GM12875 (cell line): Measurements from ENCODE around the gene BOC.
"Not testable (repeated sequence)": the region's sequence is repeated elsewhere in the genome, so short reads cannot be mapped to it uniquely, and the experiment has no call there.

Experiments used
- H3K4me3 ChIP-seq: one replicate; pipeline ENCODE4 v1.5.1; 2011; ENCODE audit warnings: low read depth, low read length, control low read depth
- TF ChIP-seq, protein P1 (sequence below): IDR thresholded peaks from 2 replicates; pipeline ENCODE4 v1.5.1; 2011; ENCODE audit warnings: low read depth, mild to moderate bottlenecking, control low read depth, inconsistent platforms, low read length, moderate library complexity, borderline replicate concordance; ENCODE audit not compliant: insufficient read depth

BOC gene

DNA sequence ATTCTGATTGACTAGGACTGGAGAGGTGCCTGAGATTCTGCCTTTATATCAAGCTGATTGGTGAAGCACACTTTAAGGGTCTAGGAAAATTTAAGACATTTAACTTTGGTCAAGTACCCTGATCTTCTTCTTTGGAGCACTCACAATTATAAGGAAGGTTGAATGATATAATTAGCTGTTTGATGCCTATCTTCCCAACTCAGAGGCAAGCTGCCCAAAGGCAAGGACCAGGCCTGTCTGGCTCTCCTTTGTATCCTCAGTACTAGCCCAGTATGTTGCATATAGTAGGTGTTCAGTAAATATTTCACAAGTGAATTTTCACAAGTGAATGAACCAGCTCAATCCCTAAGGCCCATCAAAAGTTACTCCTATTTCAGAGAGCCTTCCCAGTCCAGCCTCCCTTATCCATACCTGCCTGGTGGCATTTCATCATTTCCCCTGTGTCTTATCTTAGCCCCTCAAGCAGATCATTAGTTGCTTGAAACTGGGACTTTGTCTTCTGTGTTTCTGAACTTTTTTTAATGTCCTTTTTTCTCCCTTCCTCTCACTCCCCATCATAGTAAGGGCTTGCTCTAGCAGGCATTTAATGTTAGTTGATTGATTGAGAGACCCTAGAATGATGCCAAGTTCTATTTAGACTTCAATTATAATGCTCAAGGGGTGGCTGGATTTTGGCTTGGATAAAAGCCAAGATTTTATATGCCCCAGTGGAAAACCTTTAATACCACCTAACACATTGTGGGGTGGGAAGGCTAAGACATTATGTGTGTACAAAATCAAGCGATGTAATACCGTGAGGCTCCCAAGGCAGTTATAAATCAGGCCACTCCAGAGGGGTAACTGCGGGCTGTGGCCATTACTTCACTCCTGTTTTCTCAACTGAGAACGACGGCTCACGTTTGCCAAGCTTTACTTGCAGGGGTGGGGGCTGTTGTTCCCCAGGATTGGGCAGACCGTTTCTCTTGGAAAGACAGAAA lies 43.2 kb upstream of the BOC start:
- TF ChIP-seq, protein P1, sequence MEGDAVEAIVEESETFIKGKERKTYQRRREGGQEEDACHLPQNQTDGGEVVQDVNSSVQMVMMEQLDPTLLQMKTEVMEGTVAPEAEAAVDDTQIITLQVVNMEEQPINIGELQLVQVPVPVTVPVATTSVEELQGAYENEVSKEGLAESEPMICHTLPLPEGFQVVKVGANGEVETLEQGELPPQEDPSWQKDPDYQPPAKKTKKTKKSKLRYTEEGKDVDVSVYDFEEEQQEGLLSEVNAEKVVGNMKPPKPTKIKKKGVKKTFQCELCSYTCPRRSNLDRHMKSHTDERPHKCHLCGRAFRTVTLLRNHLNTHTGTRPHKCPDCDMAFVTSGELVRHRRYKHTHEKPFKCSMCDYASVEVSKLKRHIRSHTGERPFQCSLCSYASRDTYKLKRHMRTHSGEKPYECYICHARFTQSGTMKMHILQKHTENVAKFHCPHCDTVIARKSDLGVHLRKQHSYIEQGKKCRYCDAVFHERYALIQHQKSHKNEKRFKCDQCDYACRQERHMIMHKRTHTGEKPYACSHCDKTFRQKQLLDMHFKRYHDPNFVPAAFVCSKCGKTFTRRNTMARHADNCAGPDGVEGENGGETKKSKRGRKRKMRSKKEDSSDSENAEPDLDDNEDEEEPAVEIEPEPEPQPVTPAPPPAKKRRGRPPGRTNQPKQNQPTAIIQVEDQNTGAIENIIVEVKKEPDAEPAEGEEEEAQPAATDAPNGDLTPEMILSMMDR, result no peak
- H3K4me3 ChIP-seq, result no peak overlapping the region

DNA sequence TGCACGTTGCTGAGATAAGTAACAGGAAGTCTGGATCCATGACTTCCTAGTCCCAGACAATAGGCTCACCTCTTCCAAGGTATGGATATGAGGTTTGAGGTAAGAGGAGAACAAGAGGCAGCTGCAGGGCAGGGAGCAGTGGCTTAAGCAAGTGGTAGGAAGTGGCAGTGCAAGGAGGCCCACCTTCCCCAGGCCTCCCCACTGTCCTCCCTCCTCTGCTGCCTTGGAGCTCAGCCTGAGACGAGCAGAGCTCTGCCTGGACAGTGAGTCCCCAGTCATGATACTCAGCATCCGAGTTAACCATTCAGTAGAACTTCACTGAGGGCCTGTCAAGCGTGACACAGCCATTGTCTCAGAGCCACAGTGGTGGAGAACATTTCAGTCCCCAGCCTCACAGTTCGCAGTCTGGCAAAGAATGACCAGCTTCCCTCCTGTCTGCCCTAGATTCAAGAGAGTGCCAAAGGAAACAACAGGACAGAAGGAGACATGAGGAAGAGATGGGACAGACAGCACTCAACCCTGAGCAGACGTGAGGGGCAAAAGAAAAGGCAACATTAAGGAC lies 41.4 kb upstream of the BOC start:
- TF ChIP-seq, protein P1, result no peak
- H3K4me3 ChIP-seq, result no peak overlapping the region

GRCh38 chr3:113170771-113171170 lies 40.6 kb upstream of the BOC start:
- no peak overlapping the region for H3K4me3 ChIP-seq
- TF ChIP-seq, protein P1, result no peak

- H3K4me3 ChIP-seq, result not testable (repeated sequence)
These were observed 39.6 kb upstream of the BOC start for GRCh38 chr3:113171675-113172300.

GRCh38 chr3:113173102-113173501 lies 38.3 kb upstream of the BOC start:
- TF ChIP-seq, protein P1, result no peak

GRCh38 chr3:113174304-113174703 lies 37.1 kb upstream of the BOC start:
- no peak overlapping the region for H3K4me3 ChIP-seq
- TF ChIP-seq, protein P1, result no peak

More at GRCh38 chr3:113173102-113173501, 38.3 kb upstream of the BOC start:
- H3K4me3 ChIP-seq, result no peak overlapping the region

- TF ChIP-seq, protein P1, result no peak
- H3K4me3 ChIP-seq, result no peak overlapping the region
These were observed 36.4 kb upstream of the BOC start for GRCh38 chr3:113174801-113175485.
